GM23338 (cell line): Measurements from ENCODE around the gene FBRSL1. TPM values are rescaled to one million over a fixed set of nuclear protein-coding genes. Genes with fewer than 3 reads are reported as not detected.

Experiments used
- ATAC-seq: fragments of 200-7000 bp; cut with Tn5 transposase; 3 replicates; pipeline ENCODE4 v1.9.1; 2020
- DNase-seq: peaks from one replicate; pipeline ENCODE4 v3.0.0-alpha.2; 2015; ENCODE audit warnings: low spot score
- H2AFZ ChIP-seq: fragments of 200-600 bp; sonication (generic); 2 replicates; pipeline ENCODE4 v1.8.0; 2016; ENCODE audit warnings: antibody characterized with exemption, mild to moderate bottlenecking, moderate library complexity
- H3F3A ChIP-seq: fragments of 200-600 bp; sonication (generic); replicated peaks from 2 replicates; pipeline ENCODE4 v1.8.0; 2017; ENCODE audit warnings: antibody characterized with exemption, mixed run types, low read depth
- H3K27ac ChIP-seq: fragments of 200-600 bp; sonication (generic); 2 replicates; pipeline ENCODE4 v1.6.1; 2016; ENCODE audit warnings: low read depth
- H3K27me3 ChIP-seq: fragments of 200-600 bp; sonication (generic); 2 replicates; pipeline ENCODE4 v1.8.0; 2016; ENCODE audit warnings: mild to moderate bottlenecking, mixed run types, moderate library complexity; ENCODE audit not compliant: insufficient read depth
- H3K36me3 ChIP-seq: fragments of 200-600 bp; sonication (generic); 2 replicates; pipeline ENCODE4 v1.8.0; 2016; ENCODE audit warnings: mild to moderate bottlenecking; ENCODE audit not compliant: insufficient read depth
- H3K4me1 ChIP-seq: fragments of 200-600 bp; sonication (generic); 2 replicates; pipeline ENCODE4 v1.8.0; 2016; ENCODE audit warnings: mild to moderate bottlenecking, moderate library complexity; ENCODE audit not compliant: insufficient read depth
- H3K4me2 ChIP-seq: fragments of 200-600 bp; sonication (generic); 2 replicates; pipeline ENCODE4 v1.7.1; 2017; ENCODE audit warnings: mixed run types
- H3K4me3 ChIP-seq: fragments of 200-600 bp; sonication (generic); 2 replicates; pipeline ENCODE4 v1.6.1; 2016; ENCODE audit warnings: mixed run types
- H3K79me2 ChIP-seq: fragments of 200-600 bp; sonication (generic); replicated peaks from 2 replicates; pipeline ENCODE4 v1.8.0; 2017; ENCODE audit warnings: mild to moderate bottlenecking; ENCODE audit not compliant: insufficient read depth
- H3K9me2 ChIP-seq: fragments of 200-600 bp; sonication (generic); 2 replicates; pipeline ENCODE4 v1.8.0; 2017; ENCODE audit not compliant: insufficient read depth
- H4K20me1 ChIP-seq: fragments of 200-600 bp; sonication (generic); replicated peaks from 2 replicates; pipeline ENCODE4 v1.8.0; 2017; ENCODE audit warnings: mild to moderate bottlenecking; ENCODE audit not compliant: insufficient read depth
- H3K27ac Mint-ChIP-seq: 2 replicates; pipeline ENCODE4 v1.8.0; 2020; ENCODE audit warnings: inconsistent platforms, mild to moderate bottlenecking, moderate library complexity, mixed read lengths
- H3K27me3 Mint-ChIP-seq: 3 replicates; pipeline ENCODE4 v1.8.0; 2022; ENCODE audit warnings: low read depth, mild to moderate bottlenecking, moderate library complexity, mixed read lengths, inconsistent platforms; ENCODE audit not compliant: insufficient read depth, poor library complexity
- H3K36me3 Mint-ChIP-seq: 3 replicates; pipeline ENCODE4 v1.8.0; 2021; ENCODE audit warnings: low read depth, mild to moderate bottlenecking, inconsistent platforms, moderate library complexity, mixed read lengths
- H3K4me1 Mint-ChIP-seq: 3 replicates; pipeline ENCODE4 v1.8.0; 2020; ENCODE audit warnings: mild to moderate bottlenecking, inconsistent platforms, mixed read lengths
- H3K4me3 Mint-ChIP-seq: 3 replicates; pipeline ENCODE4 v1.8.0; 2021; ENCODE audit warnings: moderate library complexity, mild to moderate bottlenecking, inconsistent platforms, mixed read lengths
- H3K9me3 Mint-ChIP-seq: 3 replicates; pipeline ENCODE4 v1.8.0; 2020; ENCODE audit warnings: moderate library complexity, mild to moderate bottlenecking, inconsistent platforms, mixed read lengths
- CREB1 ChIP-seq: fragments of 250-450 bp; sonication (Bioruptor Pico); IDR thresholded peaks from 2 replicates; pipeline ENCODE4 v1.5.0; 2020; ENCODE audit warnings: low read depth, mild to moderate bottlenecking, moderate library complexity
- CTCF ChIP-seq, 2 experiments: fragments of 200-600 bp in 1 of 2; sonication (generic) in 1 of 2; conservative IDR thresholded peaks; 2 replicates each; pipeline versions ENCODE4 v1.5.1 to v1.6.1; 2016 to 2017; ENCODE audit warnings: antibody characterized with exemption in 2 of 2, low read depth in 2 of 2, mild to moderate bottlenecking in 2 of 2, moderate library complexity in 1 of 2
- ETS1 ChIP-seq: IDR thresholded peaks from 2 replicates; pipeline ENCODE4 v1.6.1; 2016; ENCODE audit warnings: antibody characterized with exemption
- EZH2 ChIP-seq: fragments of 200-600 bp; sonication (generic); IDR thresholded peaks from one replicate; pipeline ENCODE4 v1.8.0; 2017; ENCODE audit warnings: antibody characterized with exemption, mild to moderate bottlenecking, low read depth; ENCODE audit not compliant: unreplicated experiment
- EZH2phosphoT487 ChIP-seq: fragments of 200-600 bp; sonication (generic); IDR thresholded peaks from one replicate; pipeline ENCODE4 v1.8.1; 2018; ENCODE audit warnings: antibody characterized with exemption; ENCODE audit not compliant: unreplicated experiment
- JUNB ChIP-seq: IDR thresholded peaks from one replicate; pipeline ENCODE4 v1.6.1; 2016; ENCODE audit warnings: antibody characterized with exemption; ENCODE audit not compliant: unreplicated experiment
- NANOG ChIP-seq: IDR thresholded peaks from 2 replicates; pipeline ENCODE4 v1.6.1; 2016; ENCODE audit warnings: antibody characterized with exemption, borderline replicate concordance
- POLR2AphosphoS5 ChIP-seq: IDR thresholded peaks from 2 replicates; pipeline ENCODE4 v1.6.1; 2016; ENCODE audit warnings: antibody characterized with exemption, low read depth
- STAT1 ChIP-seq: IDR thresholded peaks from one replicate; pipeline ENCODE4 v1.6.1; 2016; ENCODE audit warnings: antibody characterized with exemption; ENCODE audit not compliant: unreplicated experiment
- ZNF114 ChIP-seq: fragments of 250-450 bp; sonication (Bioruptor Pico); IDR thresholded peaks from 2 replicates; pipeline ENCODE4 v1.5.0; 2020; ENCODE audit warnings: mild to moderate bottlenecking, moderate library complexity
- ZNF331 ChIP-seq: fragments of 250-450 bp; sonication (Bioruptor Pico); IDR thresholded peaks from 2 replicates; pipeline ENCODE4 v1.5.0; 2020; ENCODE audit warnings: low read depth, mild to moderate bottlenecking, moderate library complexity
- polyA plus RNA-seq: library from polyadenylated mRNA; unstranded; fragments of >200 nt; fragmentation: Nextera tagmentation; extraction: Ambion mirVana; gene quantifications from 2 replicates; pipeline ENCODE4 v1.2.1, GENCODE V29; 2016
- total RNA-seq: library from RNA; depleted of rRNA; stranded (reverse); fragments of >200 nt; shearing (Covaris generic); gene quantifications from 2 replicates; pipeline ENCODE4 v1.2.3, GENCODE V29; 2014
- TF ChIP-seq, protein P1 (sequence below): fragments of 250-450 bp; sonication (Bioruptor Pico); IDR thresholded peaks from 2 replicates; pipeline ENCODE4 v1.5.0; 2020; ENCODE audit warnings: mild to moderate bottlenecking, moderate library complexity
- TF ChIP-seq, protein P2 (sequence below): IDR thresholded peaks from one replicate; pipeline ENCODE4 v1.6.1; 2018; ENCODE audit warnings: antibody characterized with exemption; ENCODE audit not compliant: unreplicated experiment

Gene FBRSL1
- total and polyA plus RNA-seq, 2 experiments from 2014 or later: 37.8 to 89.8 TPM

DNA sequence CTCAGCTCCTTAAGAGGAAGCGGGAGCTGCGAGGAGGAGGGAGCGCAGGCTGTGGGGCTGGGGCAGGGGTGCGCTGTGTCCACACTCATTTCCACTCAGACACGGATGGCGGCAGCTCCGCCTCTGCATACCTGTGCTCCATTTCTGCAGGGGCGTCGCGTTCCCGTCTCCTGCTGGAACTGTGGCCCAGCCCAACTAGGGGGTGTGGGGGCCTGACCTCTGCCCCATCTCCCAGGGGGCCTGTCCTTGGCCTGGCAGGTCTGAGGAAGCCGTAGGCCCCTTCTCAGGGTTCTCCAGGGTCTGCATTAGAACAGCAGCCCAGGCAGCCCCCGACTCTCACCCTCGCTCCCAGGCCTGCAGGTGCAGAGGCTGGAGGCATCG lies 31.2 kb downstream of the FBRSL1 start:
- Histone ChIP-seq H3K4me3 (no peak overlapping the region), H3K79me2 (no peaks in the 10 kb centered on the region), H4K20me1 (no peaks in the 10 kb centered on the region; the same call in 1 of the 2 replicates), H3F3A (no peaks in the 10 kb centered on the region), H3K4me1 (peaks cover under 1% of the 10 kb centered on the region), H3K4me2 (no peak overlapping the region), H3K36me3 (no peaks in the 10 kb centered on the region), H2AFZ (no peak overlapping the region), H3K9me2 (no peaks in the 10 kb centered on the region), H3K27me3 (0 out of 2 replicates have a peak, but pooled peaks cover 9% of the 10 kb centered on the region), H3K27ac (no peak overlapping the region)
- Mint-ChIP-seq H3K36me3 (peaks cover 20% of the 10 kb centered on the region), H3K9me3 (peaks cover 20% of the 10 kb centered on the region), H3K27ac (no peak overlapping the region), H3K27me3 (peaks cover 28% of the 10 kb centered on the region), H3K4me3 (no peak overlapping the region), H3K4me1 (peaks cover 4% of the 10 kb centered on the region; the same call in 2 of the 3 replicates)
- TF ChIP-seq EZH2: no peak
- TF ChIP-seq EZH2phosphoT487: no peak
- no peak for TF ChIP-seq ETS1
- no peak for TF ChIP-seq STAT1
- TF ChIP-seq NANOG: no peak
- TF ChIP-seq CREB1: no peak
- TF ChIP-seq JUNB: no peak
- TF ChIP-seq ZNF331: no peak
- no peak for TF ChIP-seq ZNF114
- no peak for TF ChIP-seq POLR2AphosphoS5
- TF ChIP-seq, protein P1, sequence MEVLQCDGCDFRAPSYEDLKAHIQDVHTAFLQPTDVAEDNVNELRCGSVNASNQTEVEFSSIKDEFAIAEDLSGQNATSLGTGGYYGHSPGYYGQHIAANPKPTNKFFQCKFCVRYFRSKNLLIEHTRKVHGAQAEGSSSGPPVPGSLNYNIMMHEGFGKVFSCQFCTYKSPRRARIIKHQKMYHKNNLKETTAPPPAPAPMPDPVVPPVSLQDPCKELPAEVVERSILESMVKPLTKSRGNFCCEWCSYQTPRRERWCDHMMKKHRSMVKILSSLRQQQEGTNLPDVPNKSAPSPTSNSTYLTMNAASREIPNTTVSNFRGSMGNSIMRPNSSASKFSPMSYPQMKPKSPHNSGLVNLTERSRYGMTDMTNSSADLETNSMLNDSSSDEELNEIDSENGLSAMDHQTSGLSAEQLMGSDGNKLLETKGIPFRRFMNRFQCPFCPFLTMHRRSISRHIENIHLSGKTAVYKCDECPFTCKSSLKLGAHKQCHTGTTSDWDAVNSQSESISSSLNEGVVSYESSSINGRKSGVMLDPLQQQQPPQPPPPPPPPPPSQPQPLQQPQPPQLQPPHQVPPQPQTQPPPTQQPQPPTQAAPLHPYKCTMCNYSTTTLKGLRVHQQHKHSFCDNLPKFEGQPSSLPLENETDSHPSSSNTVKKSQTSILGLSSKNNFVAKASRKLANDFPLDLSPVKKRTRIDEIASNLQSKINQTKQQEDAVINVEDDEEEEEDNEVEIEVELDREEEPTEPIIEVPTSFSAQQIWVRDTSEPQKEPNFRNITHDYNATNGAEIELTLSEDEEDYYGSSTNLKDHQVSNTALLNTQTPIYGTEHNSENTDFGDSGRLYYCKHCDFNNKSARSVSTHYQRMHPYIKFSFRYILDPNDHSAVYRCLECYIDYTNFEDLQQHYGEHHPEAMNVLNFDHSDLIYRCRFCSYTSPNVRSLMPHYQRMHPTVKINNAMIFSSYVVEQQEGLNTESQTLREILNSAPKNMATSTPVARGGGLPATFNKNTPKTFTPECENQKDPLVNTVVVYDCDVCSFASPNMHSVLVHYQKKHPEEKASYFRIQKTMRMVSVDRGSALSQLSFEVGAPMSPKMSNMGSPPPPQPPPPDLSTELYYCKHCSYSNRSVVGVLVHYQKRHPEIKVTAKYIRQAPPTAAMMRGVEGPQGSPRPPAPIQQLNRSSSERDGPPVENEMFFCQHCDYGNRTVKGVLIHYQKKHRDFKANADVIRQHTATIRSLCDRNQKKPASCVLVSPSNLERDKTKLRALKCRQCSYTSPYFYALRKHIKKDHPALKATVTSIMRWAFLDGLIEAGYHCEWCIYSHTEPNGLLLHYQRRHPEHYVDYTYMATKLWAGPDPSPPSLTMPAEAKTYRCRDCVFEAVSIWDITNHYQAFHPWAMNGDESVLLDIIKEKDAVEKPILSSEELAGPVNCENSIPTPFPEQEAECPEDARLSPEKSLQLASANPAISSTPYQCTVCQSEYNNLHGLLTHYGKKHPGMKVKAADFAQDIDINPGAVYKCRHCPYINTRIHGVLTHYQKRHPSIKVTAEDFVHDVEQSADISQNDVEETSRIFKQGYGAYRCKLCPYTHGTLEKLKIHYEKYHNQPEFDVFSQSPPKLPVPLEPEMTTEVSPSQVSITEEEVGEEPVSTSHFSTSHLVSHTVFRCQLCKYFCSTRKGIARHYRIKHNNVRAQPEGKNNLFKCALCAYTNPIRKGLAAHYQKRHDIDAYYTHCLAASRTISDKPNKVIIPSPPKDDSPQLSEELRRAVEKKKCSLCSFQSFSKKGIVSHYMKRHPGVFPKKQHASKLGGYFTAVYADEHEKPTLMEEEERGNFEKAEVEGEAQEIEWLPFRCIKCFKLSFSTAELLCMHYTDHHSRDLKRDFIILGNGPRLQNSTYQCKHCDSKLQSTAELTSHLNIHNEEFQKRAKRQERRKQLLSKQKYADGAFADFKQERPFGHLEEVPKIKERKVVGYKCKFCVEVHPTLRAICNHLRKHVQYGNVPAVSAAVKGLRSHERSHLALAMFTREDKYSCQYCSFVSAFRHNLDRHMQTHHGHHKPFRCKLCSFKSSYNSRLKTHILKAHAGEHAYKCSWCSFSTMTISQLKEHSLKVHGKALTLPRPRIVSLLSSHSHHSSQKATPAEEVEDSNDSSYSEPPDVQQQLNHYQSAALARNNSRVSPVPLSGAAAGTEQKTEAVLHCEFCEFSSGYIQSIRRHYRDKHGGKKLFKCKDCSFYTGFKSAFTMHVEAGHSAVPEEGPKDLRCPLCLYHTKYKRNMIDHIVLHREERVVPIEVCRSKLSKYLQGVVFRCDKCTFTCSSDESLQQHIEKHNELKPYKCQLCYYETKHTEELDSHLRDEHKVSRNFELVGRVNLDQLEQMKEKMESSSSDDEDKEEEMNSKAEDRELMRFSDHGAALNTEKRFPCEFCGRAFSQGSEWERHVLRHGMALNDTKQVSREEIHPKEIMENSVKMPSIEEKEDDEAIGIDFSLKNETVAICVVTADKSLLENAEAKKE (CRISPR knock-in tag): no peak
- TF ChIP-seq CTCF (conservative IDR thresholded peaks at IDR 0.05; ENCODE audit: low read depth in 2 of 2): no peak
- TF ChIP-seq, protein P2, sequence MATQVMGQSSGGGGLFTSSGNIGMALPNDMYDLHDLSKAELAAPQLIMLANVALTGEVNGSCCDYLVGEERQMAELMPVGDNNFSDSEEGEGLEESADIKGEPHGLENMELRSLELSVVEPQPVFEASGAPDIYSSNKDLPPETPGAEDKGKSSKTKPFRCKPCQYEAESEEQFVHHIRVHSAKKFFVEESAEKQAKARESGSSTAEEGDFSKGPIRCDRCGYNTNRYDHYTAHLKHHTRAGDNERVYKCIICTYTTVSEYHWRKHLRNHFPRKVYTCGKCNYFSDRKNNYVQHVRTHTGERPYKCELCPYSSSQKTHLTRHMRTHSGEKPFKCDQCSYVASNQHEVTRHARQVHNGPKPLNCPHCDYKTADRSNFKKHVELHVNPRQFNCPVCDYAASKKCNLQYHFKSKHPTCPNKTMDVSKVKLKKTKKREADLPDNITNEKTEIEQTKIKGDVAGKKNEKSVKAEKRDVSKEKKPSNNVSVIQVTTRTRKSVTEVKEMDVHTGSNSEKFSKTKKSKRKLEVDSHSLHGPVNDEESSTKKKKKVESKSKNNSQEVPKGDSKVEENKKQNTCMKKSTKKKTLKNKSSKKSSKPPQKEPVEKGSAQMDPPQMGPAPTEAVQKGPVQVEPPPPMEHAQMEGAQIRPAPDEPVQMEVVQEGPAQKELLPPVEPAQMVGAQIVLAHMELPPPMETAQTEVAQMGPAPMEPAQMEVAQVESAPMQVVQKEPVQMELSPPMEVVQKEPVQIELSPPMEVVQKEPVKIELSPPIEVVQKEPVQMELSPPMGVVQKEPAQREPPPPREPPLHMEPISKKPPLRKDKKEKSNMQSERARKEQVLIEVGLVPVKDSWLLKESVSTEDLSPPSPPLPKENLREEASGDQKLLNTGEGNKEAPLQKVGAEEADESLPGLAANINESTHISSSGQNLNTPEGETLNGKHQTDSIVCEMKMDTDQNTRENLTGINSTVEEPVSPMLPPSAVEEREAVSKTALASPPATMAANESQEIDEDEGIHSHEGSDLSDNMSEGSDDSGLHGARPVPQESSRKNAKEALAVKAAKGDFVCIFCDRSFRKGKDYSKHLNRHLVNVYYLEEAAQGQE: no peak
- ATAC-seq: no peak
- no peak for DNase-seq
